22Rv1 (cell line): ENCODE results near the gene GIPR.

Experiments used
- CTCF ChIP-seq: fragments of 450-650 bp; IDR thresholded peaks from 2 replicates; pipeline ENCODE4 v1.5.1; 2017; ENCODE audit warnings: mild to moderate bottlenecking
- ZFX ChIP-seq: fragments of 450-650 bp; IDR thresholded peaks from 2 replicates; pipeline ENCODE4 v1.6.1; 2017; ENCODE audit warnings: antibody characterized with exemption, borderline replicate concordance

GRCh38 chr19:45623984-45624383 lies 44.0 kb upstream of the GIPR start:
- no peak for TF ChIP-seq CTCF
- no peak for TF ChIP-seq ZFX
